NB4 (cell line): Measurements from ENCODE around the gene TNNI3K.

ENCODE experiments used
- CTCF ChIP-seq: IDR thresholded peaks from one replicate; pipeline ENCODE4 v1.5.1; 2012; ENCODE audit warnings: low read depth, low read length
- MYC ChIP-seq: IDR thresholded peaks from 2 replicates; pipeline ENCODE4 v1.6.1; 2011; ENCODE audit warnings: low read depth, low read length
- POLR2A ChIP-seq: IDR thresholded peaks from 2 replicates; pipeline ENCODE4 v1.6.1; 2011; ENCODE audit warnings: mild to moderate bottlenecking; ENCODE audit not compliant: insufficient read length; ENCODE audit errors: extremely low read depth
- TF ChIP-seq, protein P1 (sequence below): IDR thresholded peaks from 2 replicates; pipeline ENCODE4 v1.6.1; 2011; ENCODE audit warnings: low read depth, low read length

GRCh38 chr1:74406759-74407158 is 171.6 kb downstream of the TNNI3K start:
- TF ChIP-seq CTCF, result no peak
- no peak for TF ChIP-seq MYC
- TF ChIP-seq, protein P1, sequence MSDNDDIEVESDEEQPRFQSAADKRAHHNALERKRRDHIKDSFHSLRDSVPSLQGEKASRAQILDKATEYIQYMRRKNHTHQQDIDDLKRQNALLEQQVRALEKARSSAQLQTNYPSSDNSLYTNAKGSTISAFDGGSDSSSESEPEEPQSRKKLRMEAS, result no peak
- no peak for TF ChIP-seq POLR2A
